IMR-90 (cell line): Measurements from ENCODE around the gene NARS2. TPM values are rescaled to one million over a fixed set of nuclear protein-coding genes. Genes with fewer than 3 reads are reported as not detected.

Experiments
- ATAC-seq: fragments of 200-7000 bp; cut with Tn5 transposase; 2 replicates; pipeline ENCODE4 v1.9.1; 2020; ENCODE audit warnings: low read depth, mild to moderate bottlenecking, moderate library complexity
- BruUV-seq: library from RNA; stranded (reverse); fragments of 400-500 nt; replicated peaks from 2 replicates; lab custom pipeline; 2021; lab: Mats Ljungman, UMichigan
- CTCF ChIA-PET: fragments of 300-600 bp; formaldehyde crosslinking; extraction: SDS; loops from one replicate; lab custom pipeline; 2021; ENCODE audit warnings: antibody characterized with exemption; lab: Yijun Ruan, JAX
- POLR2A ChIA-PET: fragments of 300-600 bp; sonication (Branson Sonifier 250); formaldehyde crosslinking; loops from one replicate; lab custom pipeline; 2022; ENCODE audit warnings: antibody characterized with exemption; ENCODE audit not compliant: unreplicated experiment; lab: Charles Lee
- DNase-seq: peaks from one replicate; pipeline ENCODE4 v3.0.0; 2013
- H2AFZ ChIP-seq: replicated peaks from 2 replicates; pipeline ENCODE3; 2013; ENCODE audit warnings: low read length, mild to moderate bottlenecking; ENCODE audit not compliant: poor library complexity
- H2AK5ac ChIP-seq: 2 replicates; pipeline ENCODE4 v1.6.1; 2013; ENCODE audit warnings: low read depth, low read length, inconsistent platforms
- H2AK9ac ChIP-seq: replicated peaks from 2 replicates; pipeline ENCODE3; 2013; ENCODE audit warnings: mild to moderate bottlenecking, low read depth, low read length, moderate library complexity; ENCODE audit not compliant: poor library complexity
- H2BK120ac ChIP-seq: 2 replicates; pipeline ENCODE4 v1.6.1; 2013; ENCODE audit warnings: low read depth, low read length, inconsistent platforms
- H2BK15ac ChIP-seq: 3 replicates; pipeline ENCODE4 v1.6.1; 2013; ENCODE audit warnings: low read depth, low read length, inconsistent platforms
- H2BK20ac ChIP-seq: 2 replicates; pipeline ENCODE4 v1.6.1; 2013; ENCODE audit warnings: low read depth, mild to moderate bottlenecking, inconsistent platforms, low read length, moderate library complexity
- H2BK5ac ChIP-seq: 2 replicates; pipeline ENCODE4 v1.6.1; 2013; ENCODE audit warnings: mild to moderate bottlenecking, low read depth, low read length, inconsistent platforms; ENCODE audit not compliant: poor library complexity, severe bottlenecking
- H3K14ac ChIP-seq: replicated peaks from 2 replicates; pipeline ENCODE4 v1.6.1; 2013; ENCODE audit warnings: low read depth, low read length, inconsistent platforms
- H3K18ac ChIP-seq: 2 replicates; pipeline ENCODE4 v1.6.1; 2013; ENCODE audit warnings: low read depth, low read length, control low read depth
- H3K23ac ChIP-seq: 2 replicates; pipeline ENCODE4 v1.6.1; 2013; ENCODE audit warnings: low read depth, low read length, inconsistent platforms
- H3K27ac ChIP-seq: 2 replicates; pipeline ENCODE4 v1.5.1; 2013; ENCODE audit warnings: mild to moderate bottlenecking, control low read depth, low read length; ENCODE audit not compliant: insufficient read depth
- H3K27me3 ChIP-seq: 2 replicates; pipeline ENCODE4 v1.6.1; 2013; ENCODE audit warnings: low read length; ENCODE audit not compliant: control insufficient read depth, insufficient read depth
- H3K36me3 ChIP-seq: 2 replicates; pipeline ENCODE4 v1.6.1; 2013; ENCODE audit warnings: low read length, mixed read lengths; ENCODE audit not compliant: control insufficient read depth, insufficient read depth
- H3K4ac ChIP-seq: 2 replicates; pipeline ENCODE4 v1.6.1; 2013; ENCODE audit warnings: low read depth, low read length, inconsistent platforms
- H3K4me1 ChIP-seq: 2 replicates; pipeline ENCODE4 v1.6.1; 2013; ENCODE audit warnings: low read length, mixed read lengths; ENCODE audit not compliant: control insufficient read depth, insufficient read depth
- H3K4me2 ChIP-seq: 2 replicates; pipeline ENCODE4 v1.6.1; 2013; ENCODE audit warnings: low read depth, mild to moderate bottlenecking, control low read depth, low read length, moderate library complexity
- H3K4me3 ChIP-seq: 2 replicates; pipeline ENCODE4 v1.5.1; 2013; ENCODE audit warnings: low read depth, mild to moderate bottlenecking, control low read depth, low read length, moderate library complexity; ENCODE audit not compliant: insufficient read depth
- H3K56ac ChIP-seq: 2 replicates; pipeline ENCODE4 v1.6.1; 2013; ENCODE audit warnings: low read length, inconsistent platforms; ENCODE audit not compliant: insufficient read depth; ENCODE audit errors: extremely low read depth
- H3K79me1 ChIP-seq, 2 experiments: 2 replicates each; pipeline ENCODE4 v1.6.1; 2013; ENCODE audit warnings: low read length in 2 of 2, inconsistent platforms in 1 of 2, low read depth in 1 of 2
- H3K9ac ChIP-seq: 2 replicates; pipeline ENCODE4 v1.6.1; 2013; ENCODE audit warnings: low read depth, low read length, control low read depth
- H3K9me1 ChIP-seq: 2 replicates; pipeline ENCODE4 v1.6.1; 2013; ENCODE audit warnings: low read length, inconsistent platforms; ENCODE audit not compliant: insufficient read depth
- H3K9me3 ChIP-seq: 2 replicates; pipeline ENCODE4 v1.6.1; 2013; ENCODE audit warnings: low read length; ENCODE audit not compliant: control insufficient read depth, insufficient read depth
- H4K20me1 ChIP-seq: 2 replicates; pipeline ENCODE4 v1.6.1; 2013; ENCODE audit warnings: low read length, inconsistent platforms; ENCODE audit not compliant: insufficient read depth
- H4K5ac ChIP-seq: 2 replicates; pipeline ENCODE4 v1.6.1; 2013; ENCODE audit warnings: mild to moderate bottlenecking, low read depth, low read length, control low read depth
- H4K8ac ChIP-seq, 2 experiments: 2 replicates each; pipeline ENCODE4 v1.6.1; 2013; ENCODE audit warnings: low read depth in 2 of 2, low read length in 2 of 2, control low read depth in 1 of 2, inconsistent platforms in 1 of 2
- H4K91ac ChIP-seq: 2 replicates; pipeline ENCODE4 v1.6.1; 2013; ENCODE audit warnings: low read depth, low read length, inconsistent platforms; ENCODE audit not compliant: insufficient read depth
- BHLHE40 ChIP-seq: fragments of 150-350 bp; IDR thresholded peaks from 2 replicates; pipeline ENCODE4 v1.6.1; 2016; ENCODE audit warnings: mild to moderate bottlenecking, low read depth, low read length
- CEBPB ChIP-seq: IDR thresholded peaks from 2 replicates; pipeline ENCODE4 v1.6.1; 2012; ENCODE audit warnings: low read depth, low read length, improper control_type of control experiment
- CHD1 ChIP-seq: IDR thresholded peaks from 2 replicates; pipeline ENCODE4 v1.6.1; 2012; ENCODE audit warnings: low read depth, low read length, improper control_type of control experiment
- CTCF ChIP-seq: conservative IDR thresholded peaks from 2 replicates; pipeline ENCODE4 v1.5.1; 2012; ENCODE audit warnings: mild to moderate bottlenecking, low read depth, low read length, improper control_type of control experiment
- ELK1 ChIP-seq: fragments of 150-350 bp; IDR thresholded peaks from 2 replicates; pipeline ENCODE4 v1.6.1; 2016; ENCODE audit warnings: low read depth, mild to moderate bottlenecking, low read length, moderate library complexity, borderline replicate concordance
- FOS ChIP-seq: fragments of 150-350 bp; IDR thresholded peaks from 2 replicates; pipeline ENCODE4 v1.6.1; 2016; ENCODE audit warnings: low read depth, low read length
- MAFK ChIP-seq: IDR thresholded peaks from 2 replicates; pipeline ENCODE4 v1.6.1; 2012; ENCODE audit warnings: low read depth, low read length, improper control_type of control experiment
- MAZ ChIP-seq: IDR thresholded peaks from 2 replicates; pipeline ENCODE4 v1.6.1; 2012; ENCODE audit warnings: low read depth, mild to moderate bottlenecking, low read length, improper control_type of control experiment, moderate library complexity, borderline replicate concordance
- MXI1 ChIP-seq: IDR thresholded peaks from 2 replicates; pipeline ENCODE4 v1.6.1; 2012; ENCODE audit warnings: low read depth, mild to moderate bottlenecking, low read length, moderate library complexity, borderline replicate concordance
- NFE2L2 ChIP-seq: fragments of 150-350 bp; IDR thresholded peaks from 2 replicates; pipeline ENCODE4 v1.6.1; 2016; ENCODE audit warnings: low read depth, mild to moderate bottlenecking, low read length
- POLR2A ChIP-seq: IDR thresholded peaks from 2 replicates; pipeline ENCODE4 v1.6.1; 2012; ENCODE audit warnings: mild to moderate bottlenecking, low read depth, low read length
- RAD21 ChIP-seq: IDR thresholded peaks from 2 replicates; pipeline ENCODE4 v1.6.1; 2012; ENCODE audit warnings: low read length, improper control_type of control experiment
- RCOR1 ChIP-seq: IDR thresholded peaks from 2 replicates; pipeline ENCODE4 v1.6.1; 2012; ENCODE audit warnings: mild to moderate bottlenecking, low read length, improper control_type of control experiment; ENCODE audit not compliant: insufficient replicate concordance
- RFX5 ChIP-seq: IDR thresholded peaks from 2 replicates; pipeline ENCODE4 v1.8.0; 2012; ENCODE audit warnings: low read depth, mild to moderate bottlenecking, low read length, moderate library complexity
- SMC3 ChIP-seq: fragments of 150-350 bp; IDR thresholded peaks from 2 replicates; pipeline ENCODE4 v1.6.1; 2016; ENCODE audit warnings: low read depth, mild to moderate bottlenecking, antibody characterized with exemption, low read length, moderate library complexity
- USF2 ChIP-seq: fragments of 150-350 bp; IDR thresholded peaks from 2 replicates; pipeline ENCODE4 v1.6.1; 2017; ENCODE audit warnings: mild to moderate bottlenecking, antibody characterized with exemption, low read length, low read depth
- WGBS, 2 experiments: methylation state at CpG; one replicate each; pipeline versions ENCODE4 v1.1.5 to v1.1.7; 2013; ENCODE audit warnings: missing lambda C conversion rate in 2 of 2; ENCODE audit not compliant: insufficient read length in 1 of 2; ENCODE audit errors: extremely low coverage in 2 of 2; 5-methylcytosine and 5-hydroxymethylcytosine counted together
- dilution Hi-C: fragments of 300-500 bp; cut with HindIII; formaldehyde crosslinking; loops from one replicate; pipeline ENCODE4 v1.14.3; 2018; ENCODE audit warnings: low sequenced_read_pairs; ENCODE audit not compliant: unreplicated experiment
- in situ Hi-C: fragments of 300-500 bp; cut with MboI; formaldehyde crosslinking; loops from 3 replicates; pipeline ENCODE4 v1.14.3; 2019; ENCODE audit warnings: low sequenced_read_pairs, inconsistent platforms, mixed read lengths
- intact Hi-C: fragments of 100-400 bp; cut with micrococcal nuclease; formaldehyde crosslinking; loops from 2 replicates; pipeline ENCODE4 v1.10.0; 2022
- polyA plus RNA-seq, 3 experiments: library from polyadenylated mRNA; depleted of rRNA; stranded (reverse); fragments of >200 nt; gene quantifications; 2 replicates each; pipeline ENCODE4 v1.2.3, GENCODE V29; 2012; ENCODE audit warnings: low replicate concordance in 1 of 3
- total RNA-seq: library from RNA; depleted of rRNA; stranded (reverse); fragments of >200 nt; gene quantifications from 2 replicates; pipeline ENCODE4 v1.2.3, GENCODE V29; 2012

The NARS2 gene
- total and polyA plus RNA-seq, 2 of the 4 experiments (the other 2 are of a cell fraction): 8.0 to 15.8 TPM

GRCh38 chr11:78620159-78620558 lies 45.5 kb upstream of the NARS2 start:
- DNase-seq (no peak), ATAC-seq (no peak)
- Histone ChIP-seq H3K23ac (no peak overlapping the region), H2BK20ac (no peak overlapping the region), H3K27me3 (no peaks in the 10 kb centered on the region; the same call in 1 of the 2 replicates), H4K8ac (no peak overlapping the region), H3K27ac (no peak overlapping the region), H3K36me3 (no peaks in the 10 kb centered on the region), H3K9me1 (no peaks in the 10 kb centered on the region), H4K91ac (no peak overlapping the region), H2BK5ac (no peak overlapping the region), H3K79me1 (no peaks in the 10 kb centered on the region), H4K5ac (no peak overlapping the region), H2BK15ac (no peak overlapping the region), H3K4me2 (no peak overlapping the region), H3K14ac (no peak overlapping the region), H2BK120ac (no peak overlapping the region), H4K20me1 (no peaks in the 10 kb centered on the region), H3K9me3 (peaks cover 6% of the 10 kb centered on the region), H3K4me3 (no peak overlapping the region), H3K56ac (no peak overlapping the region), H2AK9ac (no peak overlapping the region), H2AFZ (no peak overlapping the region), H3K4ac (no peak overlapping the region), H3K18ac (no peak overlapping the region), H2AK5ac (no peak overlapping the region), H3K9ac (no peak overlapping the region), H3K4me1 (no peaks in the 10 kb centered on the region)
- dilution Hi-C loops (no loop called here), in situ Hi-C loops (no loop called here), intact Hi-C loops (no loop called here)
- BruUV-seq: no TSS peak
- CTCF ChIA-PET: no interaction called here
- POLR2A ChIA-PET: no interaction called here
- no CpG with 5 or more reads among the region's 2 CpGs for WGBS, 2 experiments
- TF ChIP-seq SMC3 (no peak), CHD1 (no peak), CTCF (no peak), BHLHE40 (no peak), USF2 (no peak), ELK1 (no peak), CEBPB (no peak), MXI1 (no peak), FOS (no peak), NFE2L2 (no peak), MAFK (no peak), MAZ (no peak), RCOR1 (no peak), RFX5 (no peak), POLR2A (no peak), RAD21 (no peak)
